HG02973 (cell line): ENCODE data around the gene EEF1B2.
"Not testable (repeated sequence)": the region's sequence is repeated elsewhere in the genome, so short reads cannot be mapped to it uniquely, and the experiment has no call there.

Source experiments
- ATAC-seq: cut with Tn5 transposase; IDR thresholded peaks from one replicate; pipeline ENCODE4 v1.9.1; 2021; ENCODE audit warnings: moderate library complexity; ENCODE audit not compliant: unreplicated experiment

The EEF1B2 gene

GRCh38 chr2:206159346-206160124, at the start of gene EEF1B2, which contains the start of gene NDUFS1:
EEF1B2 (plus strand) TSS chr2:206159895; CDS start chr2:206159980, 85 bp downstream.
NDUFS1 (minus strand) TSS chr2:206159444; CDS start chr2:206153678, 5,766 bp downstream.
- ATAC-seq, result peak; percentile 89

GRCh38 chr2:206112108-206112507, 47.6 kb upstream of the EEF1B2 start:
- no peak for ATAC-seq

GRCh38 chr2:206112846-206113547, 46.7 kb upstream of the EEF1B2 start:
- no peak for ATAC-seq

GRCh38 chr2:206115026-206115578, 44.6 kb upstream of the EEF1B2 start:
- ATAC-seq, result no peak

- no peak for ATAC-seq
Measured at GRCh38 chr2:206116278-206116677, 43.4 kb upstream of the EEF1B2 start.

GRCh38 chr2:206122569-206122968, 37.1 kb upstream of the EEF1B2 start:
- ATAC-seq, result not testable (repeated sequence)

- no peak for ATAC-seq
Measured at GRCh38 chr2:206125901-206126300, 33.8 kb upstream of the EEF1B2 start.

GRCh38 chr2:206127656-206128055, 32.0 kb upstream of the EEF1B2 start:
- ATAC-seq, result no peak

GRCh38 chr2:206143451-206143850, 16.2 kb upstream of the EEF1B2 start:
- no peak for ATAC-seq

- ATAC-seq, result no peak
Measured at GRCh38 chr2:206144383-206144782, 15.3 kb upstream of the EEF1B2 start.

GRCh38 chr2:206145665-206146064, 14.0 kb upstream of the EEF1B2 start:
- no peak for ATAC-seq

- no peak for ATAC-seq
Measured at GRCh38 chr2:206149330-206149729, 10.4 kb upstream of the EEF1B2 start.

GRCh38 chr2:206150168-206150567, 9.5 kb upstream of the EEF1B2 start:
- no peak for ATAC-seq

GRCh38 chr2:206150631-206151030, 9.1 kb upstream of the EEF1B2 start:
- ATAC-seq, result no peak

- no peak for ATAC-seq
Measured at GRCh38 chr2:206154197-206154596, 5.5 kb upstream of the EEF1B2 start.

- ATAC-seq, result not testable (repeated sequence)
Measured at GRCh38 chr2:206157014-206157413, 2.7 kb upstream of the EEF1B2 start.

- ATAC-seq, result peak; percentile 9
Measured at GRCh38 chr2:206158563-206159345, 941 bp upstream of the EEF1B2 start.

GRCh38 chr2:206160125-206160806, 571 bp downstream of the EEF1B2 start:
- peak; percentile 48 for ATAC-seq

- no peak for ATAC-seq
Measured at GRCh38 chr2:206160807-206161179, 1.1 kb downstream of the EEF1B2 start.

GRCh38 chr2:206162401-206162800, 2.7 kb downstream of the EEF1B2 start:
- ATAC-seq, result not testable (repeated sequence)
